Left lung (tissue), 10 donors: ENCODE measurements around the gene ATAD2B. TPM values are rescaled to one million over a fixed set of nuclear protein-coding genes. Genes with fewer than 3 reads are reported as not detected.

Source experiments
- ATAC-seq: fragments of 200-7000 bp; cut with Tn5 transposase; one replicate; pipeline ENCODE4 v1.9.1; 2020; ENCODE audit warnings: moderate library complexity
- DNase-seq, 4 donors: peaks; one replicate each; pipeline ENCODE4 v3.0.0-alpha.2; 2013 to 2020
- H3K27ac ChIP-seq, 2 donors: fragments of 200-600 bp; sonication (generic) in 1 of 2; one replicate each; pipeline versions ENCODE4 v1.5.0 to v1.8.0; 2020 to 2021
- H3K27me3 ChIP-seq, 2 donors: fragments of 200-600 bp; sonication (generic) in 1 of 2; one replicate each; pipeline versions ENCODE4 v1.5.0 to v1.8.0; 2020 to 2021
- H3K36me3 ChIP-seq, 2 donors: fragments of 200-600 bp; sonication (generic) in 1 of 2; one replicate each; pipeline versions ENCODE4 v1.5.0 to v1.8.0; 2020 to 2021
- H3K4me1 ChIP-seq, 2 donors: fragments of 200-600 bp; one replicate each; pipeline ENCODE4 v1.8.0; 2021
- H3K4me3 ChIP-seq, 2 donors: fragments of 200-600 bp; sonication (generic) in 1 of 2; one replicate each; pipeline versions ENCODE4 v1.5.0 to v1.8.0; 2020 to 2021; ENCODE audit warnings: mild to moderate bottlenecking in 1 of 2
- H3K9me3 ChIP-seq, 2 donors: fragments of 200-600 bp; sonication (generic) in 1 of 2; one replicate each; pipeline versions ENCODE4 v1.5.0 to v1.8.0; 2020 to 2021
- CTCF ChIP-seq, 2 donors: fragments of 200-600 bp; sonication (generic) in 1 of 2; IDR thresholded peaks; one replicate each; pipeline versions ENCODE4 v1.5.0 to v1.8.0; 2021; ENCODE audit warnings: antibody characterized with exemption in 2 of 2
- intact Hi-C, 2 donors: fragments of 100-400 bp; cut with DNase I; formaldehyde crosslinking; loops; one replicate each; pipeline versions ENCODE4 v1.11.2 to v1.14.2; 2022
- polyA plus RNA-seq, 6 donors: library from polyadenylated mRNA; unstranded; fragments of 120-200 nt; gene quantifications; one replicate each; pipeline ENCODE4 v1.2.1, GENCODE V29; 2013; ENCODE audit not compliant: insufficient read length in 6 of 6
- total RNA-seq, 2 donors: library from RNA; stranded (reverse); fragmentation: NEBNext Ultra II Directional; extraction: Animal tissue kit (Norgen Biotek cat#: 25700); gene quantifications; one replicate each; pipeline ENCODE4 v1.2.1, GENCODE V29; 2021
- donor health status: DM: no; HTN: yes; CAD: no.
- donor health status: DM: no; HTN: no; CAD: no.

The ATAD2B gene
- total and polyA plus RNA-seq, 8 donors = 20.1 to 27.4 (median 24.6) TPM

GRCh38 chr2:23915327-23915726, 11.6 kb downstream of the ATAD2B start:
- ATAC-seq = peak; percentile 19
- Histone ChIP-seq H3K4me1 (peaks cover 5 to 25% of the 10 kb centered on the region in 2 donors), H3K9me3 (no peaks in the 10 kb centered on the region), H3K27me3 (no peaks in the 10 kb centered on the region), H3K4me3 (no peak overlapping the region), H3K36me3 (no peaks in the 10 kb centered on the region), H3K27ac (no peak overlapping the region)
- intact Hi-C loops = no loop called here
- DNase-seq = no peak
- no peak for TF ChIP-seq CTCF (IDR thresholded peaks at IDR 0.05)

- Histone ChIP-seq H3K36me3 (no peaks in the 10 kb centered on the region), H3K4me3 (no peak overlapping the region), H3K4me1 (peaks cover 4 to 11% of the 10 kb centered on the region in 2 donors), H3K27ac (no peak overlapping the region), H3K27me3 (no peaks in the 10 kb centered on the region), H3K9me3 (no peaks in the 10 kb centered on the region)
- no peak for ATAC-seq
- no peak for TF ChIP-seq CTCF (IDR thresholded peaks at IDR 0.05)
- DNase-seq = no peak
- intact Hi-C loops = no loop called here
Observed at GRCh38 chr2:23912054-23912453, 14.9 kb downstream of the ATAD2B start.

GRCh38 chr2:23905155-23905554, 21.8 kb downstream of the ATAD2B start:
- DNase-seq = no peak
- no peak for ATAC-seq
- Histone ChIP-seq H3K9me3 (no peaks in the 10 kb centered on the region), H3K27ac (no peak overlapping the region), H3K27me3 (no peaks in the 10 kb centered on the region), H3K36me3 (no peaks in the 10 kb centered on the region), H3K4me3 (no peak overlapping the region), H3K4me1 (peaks cover 31 to 45% of the 10 kb centered on the region in 2 donors)
- intact Hi-C loops = no loop called here
- no peak for TF ChIP-seq CTCF (IDR thresholded peaks at IDR 0.05)

GRCh38 chr2:23904692-23905091, 22.2 kb downstream of the ATAD2B start:
- Histone ChIP-seq H3K27me3 (no peaks in the 10 kb centered on the region), H3K9me3 (no peaks in the 10 kb centered on the region), H3K4me3 (no peak overlapping the region), H3K36me3 (no peaks in the 10 kb centered on the region), H3K27ac (no peak overlapping the region), H3K4me1 (peaks cover 31 to 45% of the 10 kb centered on the region in 2 donors)
- no peak for TF ChIP-seq CTCF (IDR thresholded peaks at IDR 0.05)
- DNase-seq (peak in 1 of 4 donors; percentile 54), ATAC-seq (peak; percentile 54)
- intact Hi-C loops = no loop called here

- intact Hi-C loops = no loop called here
- H3K27me3 ChIP-seq = no peaks in the 10 kb centered on the region
- no peak overlapping the region for H3K27ac ChIP-seq
Observed at GRCh38 chr2:23904215-23904614, 22.7 kb downstream of the ATAD2B start.

More at GRCh38 chr2:23904215-23904614, 22.7 kb downstream of the ATAD2B start:
- DNase-seq = no peak
- no peak for TF ChIP-seq CTCF (IDR thresholded peaks at IDR 0.05)
- ATAC-seq = no peak
- H3K4me1 ChIP-seq = peaks cover 31 to 45% of the 10 kb centered on the region in 2 donors
- no peaks in the 10 kb centered on the region for H3K9me3 ChIP-seq
- no peak overlapping the region for H3K4me3 ChIP-seq
- H3K36me3 ChIP-seq = no peaks in the 10 kb centered on the region
